B cell (primary cell): ENCODE data around the gene PSD4. TPM values are rescaled to one million over a fixed set of nuclear protein-coding genes. Genes with fewer than 3 reads are reported as not detected.

Experiments used
- ATAC-seq: fragments of 200-7000 bp; cut with Tn5 transposase; one replicate; pipeline ENCODE4 v1.10.0; 2021; ENCODE audit warnings: low read depth, mild to moderate bottlenecking, moderate number of reproducible peaks, moderate library complexity
- CTCF ChIA-PET: fragments of 350-600 bp; sonication (Branson Sonifier 250); formaldehyde crosslinking; loops from one replicate; lab custom pipeline; 2021; ENCODE audit warnings: antibody characterized with exemption, inconsistent platforms; lab: Charles Lee
- POLR2A ChIA-PET: fragments of 350-600 bp; sonication (Branson Sonifier 250); formaldehyde crosslinking; loops from one replicate; lab custom pipeline; 2021; ENCODE audit warnings: antibody characterized with exemption; lab: Charles Lee
- DNase-seq: peaks from one replicate; pipeline ENCODE4 v3.0.0; 2013
- H2AFZ ChIP-seq: 2 replicates; pipeline ENCODE4 v1.6.1; 2012; ENCODE audit warnings: mild to moderate bottlenecking, low read depth, low read length; ENCODE audit not compliant: insufficient read depth, poor library complexity, severe bottlenecking
- H3K27ac ChIP-seq, 2 donors: 1 replicate in 1 of 2; 2 replicates in 1 of 2; pipeline ENCODE4 v1.5.1; 2012 to 2013; ENCODE audit warnings: low read length in 2 of 2, mild to moderate bottlenecking in 2 of 2, moderate library complexity in 1 of 2
- H3K27me3 ChIP-seq, 4 experiments: fragments of 200-600 bp in 1 of 4; sonication (generic) in 1 of 4; replicated peaks in 1 of 4; 1 replicate in 2 of 4; 2 replicates in 2 of 4; pipeline versions ENCODE4 v1.6.1 to v1.7.0; 2013 to 2016; ENCODE audit warnings: low read length in 3 of 4, mild to moderate bottlenecking in 2 of 4, mixed read lengths in 1 of 4, moderate library complexity in 1 of 4; ENCODE audit not compliant: insufficient read depth in 4 of 4, control insufficient read depth in 3 of 4; ENCODE audit errors: control extremely low read depth in 1 of 4
- H3K36me3 ChIP-seq, 2 experiments: replicated peaks in 1 of 2; 1 replicate in 1 of 2; 2 replicates in 1 of 2; pipeline versions ENCODE4 v1.6.1 to v1.7.1; 2013; ENCODE audit warnings: low read length in 1 of 2; ENCODE audit not compliant: insufficient read depth in 2 of 2, control insufficient read depth in 1 of 2; ENCODE audit errors: control extremely low read depth in 1 of 2, extremely low read depth in 1 of 2
- H3K4me1 ChIP-seq, 2 donors: fragments of 200-600 bp in 1 of 2; sonication (generic) in 1 of 2; 1 replicate in 1 of 2; 2 replicates in 1 of 2; pipeline versions ENCODE4 v1.5.1 to v1.6.1; 2013 to 2017; ENCODE audit warnings: low read length in 2 of 2; ENCODE audit not compliant: control insufficient read depth in 2 of 2, insufficient read depth in 2 of 2
- H3K4me2 ChIP-seq: replicated peaks from 2 replicates; pipeline ENCODE3; 2012; ENCODE audit warnings: mild to moderate bottlenecking, low read depth, low read length; ENCODE audit not compliant: poor library complexity, severe bottlenecking
- H3K4me3 ChIP-seq, 5 experiments: fragments of 200-600 bp in 1 of 5; sonication (generic) in 1 of 5; 1 replicate in 3 of 5; 2 replicates in 2 of 5; pipeline versions ENCODE4 v1.5.1 to v1.7.0; 2011 to 2016; ENCODE audit warnings: low read length in 4 of 5, mild to moderate bottlenecking in 4 of 5, low read depth in 2 of 5, control low read depth in 1 of 5, moderate library complexity in 1 of 5; ENCODE audit not compliant: insufficient read depth in 1 of 5; ENCODE audit errors: control extremely low read depth in 1 of 5, extremely low read depth in 1 of 5
- H3K79me2 ChIP-seq: fragments of 200-600 bp; sonication (generic); one replicate; pipeline ENCODE4 v1.6.0; 2016; ENCODE audit warnings: low read length; ENCODE audit not compliant: control insufficient read depth, insufficient read depth
- H3K9ac ChIP-seq: fragments of 200-600 bp; sonication (generic); 2 replicates; pipeline ENCODE4 v1.6.1; 2017; ENCODE audit warnings: mild to moderate bottlenecking, low read length, moderate library complexity
- H3K9me3 ChIP-seq, 3 donors: one replicate each; pipeline versions ENCODE4 v1.6.1 to v1.7.1; 2013; ENCODE audit warnings: low read length in 2 of 3; ENCODE audit not compliant: control insufficient read depth in 2 of 3, insufficient read depth in 1 of 3; ENCODE audit errors: control extremely low read depth in 1 of 3
- H4K20me1 ChIP-seq: 2 replicates; pipeline ENCODE4 v1.6.0; 2012; ENCODE audit warnings: mild to moderate bottlenecking, low read length; ENCODE audit not compliant: insufficient read depth, control insufficient read depth, poor library complexity, severe bottlenecking
- H3K27ac Mint-ChIP-seq: one replicate; pipeline ENCODE4 v1.8.0; 2021; ENCODE audit warnings: mixed read lengths
- H3K27me3 Mint-ChIP-seq: one replicate; pipeline ENCODE4 v1.8.0; 2021; ENCODE audit warnings: mixed read lengths
- H3K4me1 Mint-ChIP-seq: one replicate; pipeline ENCODE4 v1.8.0; 2021; ENCODE audit warnings: mixed read lengths
- H3K4me3 Mint-ChIP-seq: one replicate; pipeline ENCODE4 v1.8.0; 2021; ENCODE audit warnings: mixed read lengths
- H3K9me3 Mint-ChIP-seq: one replicate; pipeline ENCODE4 v1.8.0; 2022; ENCODE audit warnings: mixed read lengths; ENCODE audit not compliant: insufficient read depth
- EZH2 ChIP-seq: IDR thresholded peaks from 2 replicates; pipeline ENCODE4 v1.6.1; 2012; ENCODE audit warnings: borderline replicate concordance, low read depth, mild to moderate bottlenecking, moderate library complexity, low read length; ENCODE audit not compliant: insufficient read depth, poor library complexity, severe bottlenecking
- WGBS: methylation state at CpG from one replicate; pipeline ENCODE4 v1.1.5; 2013; ENCODE audit warnings: missing lambda C conversion rate; ENCODE audit not compliant: insufficient coverage; 5-methylcytosine and 5-hydroxymethylcytosine counted together
- intact Hi-C: fragments of 100-400 bp; cut with micrococcal nuclease; formaldehyde crosslinking; loops from one replicate; pipeline ENCODE4 v1.10.0; 2022
- polyA plus RNA-seq: library from polyadenylated mRNA; depleted of rRNA; stranded (reverse); fragments of >200 nt; gene quantifications from 2 replicates; pipeline ENCODE4 v1.2.3, GENCODE V29; 2012
- total RNA-seq, 2 donors: library from RNA; stranded (reverse); fragments of 120-200 nt in 1 of 2; gene quantifications; 1 replicate in 1 of 2; 2 replicates in 1 of 2; pipeline versions ENCODE4 v1.2.3 to v1.2.4, GENCODE V29; 2013 to 2022
- TF ChIP-seq, protein P1 (sequence below): fragments of 200-600 bp; IDR thresholded peaks from one replicate; pipeline ENCODE4 v1.8.0; 2022; ENCODE audit warnings: antibody characterized with exemption, mild to moderate bottlenecking

PSD4 gene
- total and polyA plus RNA-seq, 2 donors (not counting 1 experiment from before 2014, with no cell fraction given) = 87.1 to 203 TPM

DNA sequence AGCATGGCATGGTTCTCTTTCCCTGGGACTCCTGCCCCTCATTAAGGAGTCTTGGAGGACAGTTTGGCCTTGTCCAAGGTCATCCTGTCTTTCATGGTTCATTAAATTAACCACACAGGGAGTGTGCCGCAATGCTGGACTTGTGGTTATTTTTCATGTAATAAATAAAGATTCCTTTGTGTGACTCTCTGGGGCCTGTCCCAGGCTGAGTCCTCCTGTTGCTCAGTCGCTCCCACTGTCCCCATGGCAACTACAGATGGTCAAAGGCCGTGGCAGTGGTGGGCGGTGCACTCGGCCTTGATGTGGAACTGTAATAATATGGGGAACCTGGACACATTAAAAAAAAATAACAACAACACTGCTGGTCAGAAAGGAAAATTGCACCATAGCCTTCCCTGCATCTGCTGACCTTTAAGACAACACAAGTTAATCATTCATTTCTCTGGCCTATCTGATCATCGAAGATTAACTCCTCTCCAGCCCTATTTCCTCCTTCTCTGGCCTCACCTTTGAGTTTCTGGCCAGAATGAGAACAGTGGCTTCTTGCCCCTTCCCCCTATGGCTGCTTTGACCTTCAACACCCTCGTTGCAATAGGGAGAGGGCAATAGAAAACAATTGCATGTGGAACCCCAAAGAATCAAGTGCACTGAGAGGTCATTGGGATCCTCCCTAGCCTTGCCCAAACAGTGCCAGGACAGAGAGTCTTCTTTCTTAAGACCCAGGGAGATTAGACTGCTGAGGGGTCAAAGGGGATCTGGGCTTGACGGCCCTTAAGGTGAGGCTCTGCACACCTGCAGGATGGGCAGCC lies 44.7 kb downstream of the PSD4 start:
- peaks cover 10 to 12% of the 10 kb centered on the region in 2 donors for H3K4me1 ChIP-seq
- ChIA-PET POLR2A (no interaction called here), CTCF (interaction anchor here (1.7 kb wide), 1 partner anchor 30 kb away, joined by 6 read pairs; no protein-coding TSS in a partner anchor)
- H3K79me2 ChIP-seq = no peaks in the 10 kb centered on the region
- Mint-ChIP-seq H3K9me3 (no peaks in the 10 kb centered on the region), H3K27me3 (peaks cover 8% of the 10 kb centered on the region), H3K4me3 (no peak overlapping the region), H3K27ac (no peak overlapping the region), H3K4me1 (peaks cover 15% of the 10 kb centered on the region)
- DNase-seq (no peak), ATAC-seq (no peak)
- intact Hi-C loops = no loop called here
- no peak overlapping the region for H3K9ac ChIP-seq
- H3K27me3 ChIP-seq = peaks cover 0 to 14% (median 4%) of the 10 kb centered on the region in 4 experiments
- no peak overlapping the region for H3K4me3 ChIP-seq
- no peaks in the 10 kb centered on the region for H3K36me3 ChIP-seq
- no peaks in the 10 kb centered on the region for H4K20me1 ChIP-seq
- H3K4me2 ChIP-seq = no peak overlapping the region
- WGBS = 92% methylated on average over 2 of the region's 8 CpGs
- no peak overlapping the region for H3K27ac ChIP-seq
- TF ChIP-seq EZH2 = no peak
- TF ChIP-seq, protein P1, sequence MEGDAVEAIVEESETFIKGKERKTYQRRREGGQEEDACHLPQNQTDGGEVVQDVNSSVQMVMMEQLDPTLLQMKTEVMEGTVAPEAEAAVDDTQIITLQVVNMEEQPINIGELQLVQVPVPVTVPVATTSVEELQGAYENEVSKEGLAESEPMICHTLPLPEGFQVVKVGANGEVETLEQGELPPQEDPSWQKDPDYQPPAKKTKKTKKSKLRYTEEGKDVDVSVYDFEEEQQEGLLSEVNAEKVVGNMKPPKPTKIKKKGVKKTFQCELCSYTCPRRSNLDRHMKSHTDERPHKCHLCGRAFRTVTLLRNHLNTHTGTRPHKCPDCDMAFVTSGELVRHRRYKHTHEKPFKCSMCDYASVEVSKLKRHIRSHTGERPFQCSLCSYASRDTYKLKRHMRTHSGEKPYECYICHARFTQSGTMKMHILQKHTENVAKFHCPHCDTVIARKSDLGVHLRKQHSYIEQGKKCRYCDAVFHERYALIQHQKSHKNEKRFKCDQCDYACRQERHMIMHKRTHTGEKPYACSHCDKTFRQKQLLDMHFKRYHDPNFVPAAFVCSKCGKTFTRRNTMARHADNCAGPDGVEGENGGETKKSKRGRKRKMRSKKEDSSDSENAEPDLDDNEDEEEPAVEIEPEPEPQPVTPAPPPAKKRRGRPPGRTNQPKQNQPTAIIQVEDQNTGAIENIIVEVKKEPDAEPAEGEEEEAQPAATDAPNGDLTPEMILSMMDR = no peak
- H3K9me3 ChIP-seq = no peaks in the 10 kb centered on the region
- no peak overlapping the region for H2AFZ ChIP-seq

DNA sequence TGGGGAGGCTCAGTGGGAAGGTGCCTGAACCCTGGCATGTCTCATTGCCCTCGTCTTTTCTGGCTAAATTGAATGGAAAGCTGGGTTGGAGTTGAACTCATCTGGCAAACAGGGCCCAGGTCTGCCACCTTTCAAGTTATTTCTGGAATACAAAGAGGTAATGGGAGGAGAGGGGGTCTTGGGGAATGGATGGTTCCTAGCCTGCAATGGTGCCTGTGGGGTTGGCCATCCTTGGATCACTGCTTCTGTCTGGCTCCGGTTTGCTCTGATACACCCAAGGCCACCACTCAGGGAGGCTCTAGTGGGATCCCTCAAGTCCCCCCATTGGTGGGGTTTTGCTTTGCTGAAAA lies 45.3 kb downstream of the PSD4 start:
- 95% methylated on average over 2 of the region's 2 CpGs for WGBS
- ChIA-PET CTCF (interaction anchor here (1.8 kb wide), 1 partner anchor 81 kb away, joined by 8 read pairs; no protein-coding TSS in a partner anchor), POLR2A (no interaction called here)
- Histone ChIP-seq H3K4me2 (no peak overlapping the region), H3K4me3 (no peak overlapping the region), H3K36me3 (no peaks in the 10 kb centered on the region), H3K79me2 (no peaks in the 10 kb centered on the region), H4K20me1 (no peaks in the 10 kb centered on the region), H3K27me3 (peaks cover 0 to 12% (median 4%) of the 10 kb centered on the region in 4 experiments), H3K27ac (no peak overlapping the region), H3K4me1 (peaks cover 10 to 12% of the 10 kb centered on the region in 2 donors), H3K9ac (no peak overlapping the region), H2AFZ (no peak overlapping the region), H3K9me3 (no peaks in the 10 kb centered on the region)
- H3K27ac Mint-ChIP-seq = no peak overlapping the region
- TF ChIP-seq, protein P1 = no peak
- TF ChIP-seq EZH2 = no peak
- peaks cover 7% of the 10 kb centered on the region for H3K27me3 Mint-ChIP-seq
- no peak for DNase-seq
- no peaks in the 10 kb centered on the region for H3K9me3 Mint-ChIP-seq
- intact Hi-C loops = no loop called here
- no peak for ATAC-seq
- H3K4me1 Mint-ChIP-seq = peaks cover 15% of the 10 kb centered on the region
- no peak overlapping the region for H3K4me3 Mint-ChIP-seq
